Suprapubic skin (tissue), 2 donors: ENCODE results near the gene PXMP4.

Source experiments
- EP300 ChIP-seq: sonication (generic); formaldehyde crosslinking; IDR thresholded peaks from one replicate; pipeline ENCODE4 v1.6.1; 2017; ENCODE audit warnings: antibody characterized with exemption
- POLR2A ChIP-seq, 2 donors: fragments of 450-650 bp; IDR thresholded peaks; one replicate each; pipeline ENCODE4 v1.6.1; 2017; ENCODE audit warnings: antibody characterized with exemption in 2 of 2, mild to moderate bottlenecking in 2 of 2, moderate library complexity in 2 of 2

DNA sequence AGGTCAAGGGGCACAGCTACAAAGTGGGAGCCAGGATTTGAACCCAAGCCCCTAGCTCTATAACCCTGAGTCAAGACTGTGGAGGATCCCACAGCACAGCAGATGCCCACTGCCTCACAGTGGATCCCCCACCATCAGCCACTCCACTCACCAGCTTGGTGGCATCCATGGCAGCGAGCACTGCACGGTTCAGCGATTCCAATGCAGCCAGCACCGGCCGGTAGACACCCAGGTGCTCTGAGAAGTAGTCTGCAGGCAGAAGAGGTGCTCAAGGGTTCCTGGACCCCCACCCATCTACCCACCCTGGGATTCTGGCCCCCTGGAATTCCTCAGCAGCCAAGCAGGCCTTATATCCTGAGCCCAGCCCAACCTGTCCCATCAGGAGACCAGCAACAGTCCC, 50.9 kb downstream of the PXMP4 start:
- TF ChIP-seq EP300 = no peak
- no peak for TF ChIP-seq POLR2A (IDR thresholded peaks at IDR 0.05)
